ENCODE measurements around the gene LANCL3.

GRCh38 chrX:37603938-37604409, 32.5 kb downstream of the LANCL3 start:
- TF ChIP-seq BHLHE40 (IDR thresholded peaks at IDR 0.05; ENCODE audit: low read depth, low read length) (no peak), HDAC2 (IDR thresholded peaks at IDR 0.05) (no peak), CTCF (IDR thresholded peaks at IDR 0.05) (no peak), JUNB (IDR thresholded peaks at IDR 0.05) (no peak), RNF2 (IDR thresholded peaks at IDR 0.05; ENCODE audit: borderline replicate concordance, low read depth) (no peak), EP300 (IDR thresholded peaks at IDR 0.05) (no peak)
